Liver (tissue), 9 donors: Measurements from ENCODE around the gene IFIT3. TPM values are rescaled to one million over a fixed set of nuclear protein-coding genes. Genes with fewer than 3 reads are reported as not detected.

Experiments used
- DNase-seq: peaks from one replicate; pipeline ENCODE4 v3.0.0-alpha.2; 2017; ENCODE audit warnings: low spot score
- H3K27ac ChIP-seq, 2 donors: one replicate each; pipeline ENCODE4 v1.7.0; 2013; ENCODE audit warnings: inconsistent platforms in 2 of 2, low read length in 2 of 2, control low read depth in 1 of 2, low read depth in 1 of 2, mild to moderate bottlenecking in 1 of 2
- H3K27me3 ChIP-seq, 4 donors: one replicate each; pipeline versions ENCODE4 v1.6.1 to v1.7.0; 2013; ENCODE audit warnings: low read length in 3 of 4, inconsistent platforms in 1 of 4, mild to moderate bottlenecking in 1 of 4, moderate library complexity in 1 of 4; ENCODE audit not compliant: control insufficient read depth in 4 of 4, insufficient read depth in 4 of 4
- H3K36me3 ChIP-seq, 4 donors: one replicate each; pipeline versions ENCODE4 v1.6.1 to v1.7.0; 2013; ENCODE audit warnings: low read length in 3 of 4, mild to moderate bottlenecking in 3 of 4, low read depth in 1 of 4, moderate library complexity in 1 of 4; ENCODE audit not compliant: control insufficient read depth in 4 of 4, insufficient read depth in 3 of 4
- H3K4me1 ChIP-seq, 4 donors: one replicate each; pipeline versions ENCODE4 v1.6.1 to v1.7.0; 2013; ENCODE audit warnings: low read length in 3 of 4, mild to moderate bottlenecking in 3 of 4, moderate library complexity in 1 of 4; ENCODE audit not compliant: control insufficient read depth in 4 of 4, insufficient read depth in 4 of 4
- H3K4me3 ChIP-seq, 3 donors: one replicate each; pipeline versions ENCODE4 v1.6.1 to v1.7.0; 2013; ENCODE audit warnings: low read length in 3 of 3, control low read depth in 1 of 3, low read depth in 1 of 3, mild to moderate bottlenecking in 1 of 3
- H3K9ac ChIP-seq, 2 donors: one replicate each; pipeline ENCODE4 v1.7.0; 2013; ENCODE audit warnings: low read length in 2 of 2, mild to moderate bottlenecking in 2 of 2, moderate library complexity in 2 of 2, control low read depth in 1 of 2, low read depth in 1 of 2
- H3K9me3 ChIP-seq, 4 donors: one replicate each; pipeline versions ENCODE4 v1.6.1 to v1.7.0; 2013; ENCODE audit warnings: low read length in 3 of 4; ENCODE audit not compliant: control insufficient read depth in 4 of 4
- ATF3 ChIP-seq: IDR thresholded peaks from 2 replicates; pipeline ENCODE4 v1.6.1; 2016; ENCODE audit warnings: antibody characterized with exemption
- CTCF ChIP-seq: fragments of 150-350 bp; IDR thresholded peaks from 2 replicates; pipeline ENCODE4 v1.5.1; 2017; ENCODE audit warnings: improper control_type of control experiment, low read depth, low read length; ENCODE audit not compliant: missing input control
- FOXA1 ChIP-seq: IDR thresholded peaks from 2 replicates; pipeline ENCODE4 v1.6.1; 2016; ENCODE audit warnings: antibody characterized with exemption
- FOXA2 ChIP-seq: IDR thresholded peaks from 2 replicates; pipeline ENCODE4 v1.6.1; 2016; ENCODE audit warnings: antibody characterized with exemption
- HNF4A ChIP-seq, 2 donors: conservative IDR thresholded peaks; 2 replicates each; pipeline ENCODE4 v1.6.1; 2016; ENCODE audit warnings: antibody characterized with exemption in 2 of 2, mild to moderate bottlenecking in 2 of 2
- HNF4G ChIP-seq: IDR thresholded peaks from 2 replicates; pipeline ENCODE4 v1.6.1; 2016; ENCODE audit warnings: antibody characterized with exemption
- MAX ChIP-seq: IDR thresholded peaks from 2 replicates; pipeline ENCODE4 v1.6.1; 2016; ENCODE audit warnings: antibody characterized with exemption
- REST ChIP-seq: IDR thresholded peaks from 2 replicates; pipeline ENCODE4 v1.6.1; 2016; ENCODE audit warnings: antibody characterized with exemption, mild to moderate bottlenecking
- RXRA ChIP-seq, 2 donors: IDR thresholded peaks; 2 replicates each; pipeline ENCODE4 v1.6.1; 2017 to 2018; ENCODE audit warnings: antibody characterized with exemption in 2 of 2, mild to moderate bottlenecking in 1 of 2
- SP1 ChIP-seq: IDR thresholded peaks from 2 replicates; pipeline ENCODE4 v1.6.1; 2018; ENCODE audit warnings: antibody characterized with exemption, mild to moderate bottlenecking
- TAF1 ChIP-seq: conservative IDR thresholded peaks from 2 replicates; pipeline ENCODE4 v1.6.1; 2016; ENCODE audit warnings: antibody characterized with exemption, mild to moderate bottlenecking
- YY1 ChIP-seq: IDR thresholded peaks from 2 replicates; pipeline ENCODE4 v1.6.1; 2016; ENCODE audit warnings: antibody characterized with exemption, mild to moderate bottlenecking
- ZBTB33 ChIP-seq: IDR thresholded peaks from 2 replicates; pipeline ENCODE4 v1.6.1; 2016; ENCODE audit warnings: antibody characterized with exemption
- WGBS: extraction: QIAGEN DNeasy Blood & Tissue Kit; methylation state at CpG from one replicate; pipeline ENCODE4 v1.1.7; 2013; 5-methylcytosine and 5-hydroxymethylcytosine counted together
- polyA plus RNA-seq, 2 donors: library from polyadenylated mRNA; stranded (reverse) in 1 of 2; unstranded in 1 of 2; fragments of 200-250 nt in 1 of 2; fragments of >200 nt in 1 of 2; fragmentation: Nextera tagmentation in 1 of 2; extraction: Ambion mirVana in 1 of 2; gene quantifications; one replicate each; pipeline versions ENCODE4 v1.2.1 to v1.2.3, GENCODE V29; 2013 to 2015
- total RNA-seq, 2 donors: library from RNA; depleted of rRNA; stranded (reverse); fragments of >200 nt; gene quantifications; one replicate each; pipeline ENCODE4 v1.2.3, GENCODE V29; 2014
- donor health status: healthy.
- donor health status: healthy.
- donor health status: healthy.
- donor health status: healthy.
- donor health status: healthy.

The IFIT3 gene
- total and polyA plus RNA-seq, 4 donors, result 9.2 to 11.2 (median 10.4) TPM

- H3K27ac ChIP-seq, result no peak overlapping the region
- 95% methylated on average over 13 of the region's 13 CpGs for WGBS
- no peak for TF ChIP-seq FOXA1
- TF ChIP-seq REST, result no peak
- no peak for TF ChIP-seq ZBTB33
- no peak for TF ChIP-seq YY1
- TF ChIP-seq RXRA (IDR thresholded peaks at IDR 0.05), result no peak
- TF ChIP-seq TAF1, result no peak
- no peak for TF ChIP-seq MAX
- TF ChIP-seq FOXA2, result no peak
- no peak for TF ChIP-seq HNF4A (conservative IDR thresholded peaks at IDR 0.05)
- no peaks in the 10 kb centered on the region for H3K27me3 ChIP-seq
- no peak overlapping the region for H3K4me3 ChIP-seq
- peaks cover 1 to 20% (median 17%) of the 10 kb centered on the region in 4 donors for H3K4me1 ChIP-seq
- H3K9ac ChIP-seq, result no peak overlapping the region
- no peaks in the 10 kb centered on the region for H3K9me3 ChIP-seq
- H3K36me3 ChIP-seq, result peaks cover 5 to 23% (median 19%) of the 10 kb centered on the region in 4 donors
- DNase-seq, result no peak
Observed at GRCh38 chr10:89306434-89307268, 21.1 kb upstream of the IFIT3 start.

GRCh38 chr10:89307269-89307577 is 20.6 kb upstream of the IFIT3 start:
- Histone ChIP-seq H3K4me3 (no peak overlapping the region), H3K9ac (no peak overlapping the region), H3K9me3 (no peaks in the 10 kb centered on the region), H3K27ac (no peak overlapping the region), H3K27me3 (no peaks in the 10 kb centered on the region), H3K4me1 (peaks cover 1 to 18% (median 17%) of the 10 kb centered on the region in 4 donors), H3K36me3 (peaks cover 5 to 23% (median 19%) of the 10 kb centered on the region in 4 donors)
- no peak for TF ChIP-seq ZBTB33
- TF ChIP-seq ATF3, result no peak
- TF ChIP-seq CTCF, result no peak
- TF ChIP-seq MAX, result no peak
- no peak for TF ChIP-seq RXRA (IDR thresholded peaks at IDR 0.05)
- TF ChIP-seq TAF1, result no peak
- TF ChIP-seq SP1, result no peak
- TF ChIP-seq HNF4G, result no peak
- DNase-seq, result no peak
